ENCODE data around the gene NABP2.
A peak's percentile ranks its signal among the peaks of the same experiment; 100 is the strongest.

Gene NABP2

GRCh38 chr12:56224954-56225353, 812 bp downstream of the NABP2 start:
- Histone ChIP-seq H3K27ac (ENCODE audit: low read depth, low read length) (peak overlapping the region; percentile 53), H3K27me3 (ENCODE audit: low read length) (no peaks in the 10 kb centered on the region), H3K4me2 (ENCODE audit: low read depth, low read length, poor library complexity, severe bottlenecking) (peak overlapping the region; percentile 96), H4K20me1 (ENCODE audit: low read depth, low read length) (no peaks in the 10 kb centered on the region), H3K79me2 (ENCODE audit: insufficient read depth, low read length) (peaks cover 28% of the 10 kb centered on the region), H3F3A (ENCODE audit: insufficient read depth) (peaks cover 6% of the 10 kb centered on the region), H3K9me2 (replicated peaks; ENCODE audit: insufficient read depth, low read length) (no peaks in the 10 kb centered on the region), H3K9ac (ENCODE audit: low read length) (peak overlapping the region; percentile 96), H3K4me3 (ENCODE audit: insufficient read depth, low read length, poor library complexity, severe bottlenecking) (peak overlapping the region; percentile 87), H3K9me3 (ENCODE audit: insufficient read depth, low read length) (no peaks in the 10 kb centered on the region), H2AFZ (ENCODE audit: low read depth, low read length, severe bottlenecking) (no peak overlapping the region), H3K36me3 (ENCODE audit: low read length) (no peaks in the 10 kb centered on the region)
- TF ChIP-seq CTCF (IDR thresholded peaks at IDR 0.05; ENCODE audit: insufficient read depth, low read length, poor library complexity, severe bottlenecking) (no peak), EZH2phosphoT487 (conservative IDR thresholded peaks at IDR 0.05; ENCODE audit: low read length) (no peak)

- no peaks in the 10 kb centered on the region for H3K36me3 ChIP-seq (ENCODE audit: low read length)
- H3K79me2 ChIP-seq (ENCODE audit: insufficient read depth, low read length): peaks cover 11% of the 10 kb centered on the region
- H3K27me3 ChIP-seq (ENCODE audit: low read length): no peaks in the 10 kb centered on the region
- peaks cover 6% of the 10 kb centered on the region; the same call in 1 of the 2 replicates for H3F3A ChIP-seq (ENCODE audit: insufficient read depth)
- H3K9me2 ChIP-seq (replicated peaks; ENCODE audit: insufficient read depth, low read length): no peaks in the 10 kb centered on the region
- no peak overlapping the region for H3K4me3 ChIP-seq (ENCODE audit: insufficient read depth, low read length, poor library complexity, severe bottlenecking)
- no peak overlapping the region for H3K27ac ChIP-seq (ENCODE audit: low read depth, low read length)
- TF ChIP-seq CTCF (IDR thresholded peaks at IDR 0.05; ENCODE audit: insufficient read depth, low read length, poor library complexity, severe bottlenecking): no peak
- no peak overlapping the region for H3K4me2 ChIP-seq (ENCODE audit: low read depth, low read length, poor library complexity, severe bottlenecking)
- no peak overlapping the region for H2AFZ ChIP-seq (ENCODE audit: low read depth, low read length, severe bottlenecking)
- no peaks in the 10 kb centered on the region for H3K9me3 ChIP-seq (ENCODE audit: insufficient read depth, low read length)
- H4K20me1 ChIP-seq (ENCODE audit: low read depth, low read length): no peaks in the 10 kb centered on the region
- H3K9ac ChIP-seq (ENCODE audit: low read length): no peak overlapping the region
These were observed 4.9 kb downstream of the NABP2 start for GRCh38 chr12:56229082-56229481.

GRCh38 chr12:56229916-56230431, 5.8 kb downstream of the NABP2 start, which contains the start of gene SLC39A5:
TSS of gene SLC39A5 (plus strand) at chr12:56230051. CDS start at chr12:56231275, 1,224 bp downstream.
- Histone ChIP-seq H3K9me3 (ENCODE audit: insufficient read depth, low read length) (no peaks in the 10 kb centered on the region), H3F3A (ENCODE audit: insufficient read depth) (peaks cover 6% of the 10 kb centered on the region; the same call in 1 of the 2 replicates), H3K4me2 (ENCODE audit: low read depth, low read length, poor library complexity, severe bottlenecking) (no peak within 1 kb of the TSS), H3K9me2 (replicated peaks; ENCODE audit: insufficient read depth, low read length) (no peaks in the 10 kb centered on the region), H3K4me3 (ENCODE audit: insufficient read depth, low read length, poor library complexity, severe bottlenecking) (no peak within 1 kb of the TSS), H3K27ac (ENCODE audit: low read depth, low read length) (no peak within 1 kb of the TSS), H3K27me3 (ENCODE audit: low read length) (no peaks in the 10 kb centered on the region), H3K79me2 (ENCODE audit: insufficient read depth, low read length) (peaks cover 5% of the 10 kb centered on the region), H2AFZ (ENCODE audit: low read depth, low read length, severe bottlenecking) (no peak within 1 kb of the TSS), H3K9ac (ENCODE audit: low read length) (no peak within 1 kb of the TSS), H4K20me1 (ENCODE audit: low read depth, low read length) (no peaks in the 10 kb centered on the region), H3K36me3 (ENCODE audit: low read length) (no peaks in the 10 kb centered on the region)
- no peak for TF ChIP-seq CTCF (IDR thresholded peaks at IDR 0.05; ENCODE audit: insufficient read depth, low read length, poor library complexity, severe bottlenecking)
- TF ChIP-seq EZH2phosphoT487 (conservative IDR thresholded peaks at IDR 0.05; ENCODE audit: low read length): no peak
